H9 (cell line): ENCODE results near the gene TRANK1. TPM values are rescaled to one million over a fixed set of nuclear protein-coding genes. Genes with fewer than 3 reads are reported as not detected.

ENCODE experiments used
- DNase-seq: peaks from one replicate; pipeline ENCODE4 v3.0.0-alpha.2; 2017
- H2AFZ ChIP-seq: one replicate; pipeline ENCODE4 v1.6.1; 2013; ENCODE audit warnings: mild to moderate bottlenecking, low read length, control low read depth, moderate library complexity
- H2AK5ac ChIP-seq: 2 replicates; pipeline ENCODE4 v1.6.1; 2013; ENCODE audit warnings: low read length, control low read depth, mixed read lengths; ENCODE audit not compliant: insufficient read length
- H2BK120ac ChIP-seq: one replicate; pipeline ENCODE4 v1.6.1; 2013; ENCODE audit warnings: low read depth, mild to moderate bottlenecking, low read length, control low read depth, inconsistent platforms; ENCODE audit not compliant: poor library complexity, severe bottlenecking
- H2BK12ac ChIP-seq: 2 replicates; pipeline ENCODE4 v1.6.1; 2013; ENCODE audit warnings: low read length, control low read depth, mixed read lengths, low read depth; ENCODE audit not compliant: insufficient read length
- H2BK15ac ChIP-seq: 2 replicates; pipeline ENCODE4 v1.6.1; 2013; ENCODE audit warnings: low read depth, low read length, control low read depth
- H2BK20ac ChIP-seq: one replicate; pipeline ENCODE4 v1.6.1; 2013; ENCODE audit warnings: low read depth, mild to moderate bottlenecking, low read length, control low read depth, inconsistent platforms; ENCODE audit not compliant: poor library complexity, severe bottlenecking
- H2BK5ac ChIP-seq: 2 replicates; pipeline ENCODE4 v1.6.1; 2013; ENCODE audit warnings: low read length, control low read depth, mixed read lengths; ENCODE audit not compliant: insufficient read length
- H3K14ac ChIP-seq: 2 replicates; pipeline ENCODE4 v1.6.1; 2013; ENCODE audit warnings: low read length, control low read depth; ENCODE audit not compliant: insufficient read depth
- H3K18ac ChIP-seq: 2 replicates; pipeline ENCODE4 v1.6.1; 2013; ENCODE audit warnings: low read depth, mild to moderate bottlenecking, mixed read lengths, low read length, control low read depth; ENCODE audit not compliant: insufficient read length
- H3K23ac ChIP-seq: 2 replicates; pipeline ENCODE4 v1.6.1; 2013; ENCODE audit warnings: low read length, control low read depth, mixed read lengths, low read depth; ENCODE audit not compliant: insufficient read length
- H3K23me2 ChIP-seq: 2 replicates; pipeline ENCODE4 v1.6.1; 2013; ENCODE audit warnings: low read depth, mild to moderate bottlenecking, mixed read lengths, low read length, control low read depth; ENCODE audit not compliant: insufficient read length, poor library complexity, severe bottlenecking
- H3K27ac ChIP-seq: 2 replicates; pipeline ENCODE4 v1.5.1; 2013; ENCODE audit warnings: low read length, control low read depth, mixed read lengths, low read depth; ENCODE audit not compliant: insufficient read length
- H3K27me3 ChIP-seq: 2 replicates; pipeline ENCODE4 v1.6.1; 2013; ENCODE audit warnings: low read length, control low read depth, inconsistent platforms; ENCODE audit not compliant: insufficient read depth
- H3K4ac ChIP-seq: 2 replicates; pipeline ENCODE4 v1.6.1; 2013; ENCODE audit warnings: low read depth, mild to moderate bottlenecking, control low read depth, inconsistent platforms, low read length, moderate library complexity
- H3K4me1 ChIP-seq: 2 replicates; pipeline ENCODE4 v1.6.1; 2013; ENCODE audit warnings: low read length, control low read depth, inconsistent platforms; ENCODE audit not compliant: insufficient read depth
- H3K4me2 ChIP-seq: 2 replicates; pipeline ENCODE4 v1.6.1; 2013; ENCODE audit warnings: low read length, control low read depth, mixed read lengths; ENCODE audit not compliant: insufficient read length, insufficient read depth
- H3K56ac ChIP-seq: 2 replicates; pipeline ENCODE4 v1.6.1; 2013; ENCODE audit warnings: low read depth, mild to moderate bottlenecking, mixed read lengths, low read length, control low read depth; ENCODE audit not compliant: insufficient read length
- H3K79me1 ChIP-seq: 2 replicates; pipeline ENCODE4 v1.6.1; 2013; ENCODE audit warnings: low read depth, mild to moderate bottlenecking, moderate library complexity, low read length, control low read depth, inconsistent platforms; ENCODE audit not compliant: insufficient read depth, poor library complexity, severe bottlenecking
- H3K79me2 ChIP-seq: 2 replicates; pipeline ENCODE4 v1.6.1; 2013; ENCODE audit warnings: low read length, control low read depth, inconsistent platforms; ENCODE audit not compliant: insufficient read depth
- H3K9ac ChIP-seq: 2 replicates; pipeline ENCODE4 v1.6.1; 2013; ENCODE audit warnings: low read length, control low read depth, mixed read lengths; ENCODE audit not compliant: insufficient read length; ENCODE audit errors: extremely low read depth
- H3K9me3 ChIP-seq: one replicate; pipeline ENCODE4 v1.6.1; 2013; ENCODE audit warnings: low read depth, low read length, inconsistent platforms; ENCODE audit not compliant: control insufficient read depth
- H3T11ph ChIP-seq: one replicate; pipeline ENCODE4 v1.6.1; 2013; ENCODE audit warnings: mild to moderate bottlenecking, low read length, control low read depth, inconsistent platforms
- H4K20me1 ChIP-seq: one replicate; pipeline ENCODE4 v1.6.1; 2013; ENCODE audit not compliant: control insufficient read depth, insufficient read length, insufficient read depth
- H4K5ac ChIP-seq: 2 replicates; pipeline ENCODE4 v1.6.1; 2013; ENCODE audit warnings: low read depth, mild to moderate bottlenecking, mixed read lengths, low read length, control low read depth; ENCODE audit not compliant: insufficient read length
- H4K8ac ChIP-seq: replicated peaks from 2 replicates; pipeline ENCODE4 v1.6.1; 2013; ENCODE audit warnings: low read length, control low read depth, mixed read lengths, low read depth; ENCODE audit not compliant: insufficient read length
- H4K91ac ChIP-seq: 2 replicates; pipeline ENCODE4 v1.6.1; 2013; ENCODE audit warnings: low read depth, mild to moderate bottlenecking, moderate library complexity, mixed read lengths, low read length, control low read depth; ENCODE audit not compliant: insufficient read length
- H3K27ac Mint-ChIP-seq, 3 experiments: 2 replicates in 2 of 3; 3 replicates in 1 of 3; pipeline ENCODE4 v1.8.0; 2020 to 2021; ENCODE audit warnings: mixed read lengths in 3 of 3, mild to moderate bottlenecking in 1 of 3, moderate library complexity in 1 of 3
- H3K27me3 Mint-ChIP-seq: 2 replicates; pipeline ENCODE4 v1.8.0; 2021; ENCODE audit warnings: low read depth, mild to moderate bottlenecking, moderate library complexity, mixed read lengths
- H3K36me3 Mint-ChIP-seq, 3 experiments: 2 replicates in 2 of 3; 3 replicates in 1 of 3; pipeline ENCODE4 v1.8.0; 2020 to 2021; ENCODE audit warnings: low read depth in 3 of 3, mixed read lengths in 3 of 3; ENCODE audit not compliant: insufficient read depth in 1 of 3
- H3K4me1 Mint-ChIP-seq, 2 experiments: 2 replicates each; pipeline ENCODE4 v1.8.0; 2020; ENCODE audit warnings: mixed read lengths in 2 of 2
- H3K4me3 Mint-ChIP-seq, 2 experiments: 2 replicates in 1 of 2; 3 replicates in 1 of 2; pipeline ENCODE4 v1.8.0; 2020 to 2021; ENCODE audit warnings: mild to moderate bottlenecking in 2 of 2, mixed read lengths in 2 of 2, moderate library complexity in 1 of 2
- H3K9me3 Mint-ChIP-seq, 2 experiments: 2 replicates in 1 of 2; 3 replicates in 1 of 2; pipeline ENCODE4 v1.8.0; 2020; ENCODE audit warnings: mild to moderate bottlenecking in 2 of 2, mixed read lengths in 2 of 2, moderate library complexity in 1 of 2
- WGBS: extraction: QIAGEN DNeasy Blood & Tissue Kit; methylation state at CpG from one replicate; pipeline ENCODE4 v1.1.7; 2013; ENCODE audit warnings: missing lambda C conversion rate, low lambda C conversion rate, mixed read lengths; ENCODE audit not compliant: insufficient read length; ENCODE audit errors: extremely low coverage; 5-methylcytosine and 5-hydroxymethylcytosine counted together
- total RNA-seq: library from RNA; stranded (reverse); gene quantifications from 2 replicates; pipeline ENCODE4 v1.2.1, GENCODE V29; 2021
- TF ChIP-seq, protein P1 (sequence below): fragments of 200-600 bp; sonication (generic); conservative IDR thresholded peaks from 3 replicates; pipeline ENCODE4 v1.8.0; 2021; ENCODE audit warnings: antibody characterized with exemption, mild to moderate bottlenecking

Gene TRANK1
- total RNA-seq, 1 experiment from 2014 or later: 5.9 TPM

DNA sequence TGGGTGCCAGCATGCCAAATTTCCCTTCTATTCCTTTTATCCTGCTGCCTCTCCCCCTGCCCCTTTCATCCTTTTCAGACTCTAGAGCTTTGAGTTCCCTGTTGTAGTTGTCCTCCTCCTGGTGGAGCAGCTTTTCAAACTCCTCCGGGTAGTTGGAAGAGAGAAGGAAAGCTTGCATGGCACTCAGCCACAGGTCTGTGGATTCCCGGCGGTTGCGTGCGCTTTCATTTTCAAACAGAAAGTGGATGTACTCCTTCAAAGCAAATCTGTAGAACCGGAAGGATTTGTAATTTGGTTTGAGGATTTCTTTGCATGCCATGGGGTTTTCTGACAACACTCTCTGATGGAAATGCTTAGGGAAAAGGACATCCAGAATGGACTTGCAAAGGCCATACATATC lies 112.4 kb downstream of the TRANK1 start:
- no peak overlapping the region for H3K14ac ChIP-seq
- no peak overlapping the region for H4K5ac ChIP-seq
- no peak overlapping the region for H3K9ac ChIP-seq
- no peaks in the 10 kb centered on the region for H3K79me2 ChIP-seq
- no peak overlapping the region for H3K18ac ChIP-seq
- no peak overlapping the region for H2BK12ac ChIP-seq
- TF ChIP-seq, protein P1, sequence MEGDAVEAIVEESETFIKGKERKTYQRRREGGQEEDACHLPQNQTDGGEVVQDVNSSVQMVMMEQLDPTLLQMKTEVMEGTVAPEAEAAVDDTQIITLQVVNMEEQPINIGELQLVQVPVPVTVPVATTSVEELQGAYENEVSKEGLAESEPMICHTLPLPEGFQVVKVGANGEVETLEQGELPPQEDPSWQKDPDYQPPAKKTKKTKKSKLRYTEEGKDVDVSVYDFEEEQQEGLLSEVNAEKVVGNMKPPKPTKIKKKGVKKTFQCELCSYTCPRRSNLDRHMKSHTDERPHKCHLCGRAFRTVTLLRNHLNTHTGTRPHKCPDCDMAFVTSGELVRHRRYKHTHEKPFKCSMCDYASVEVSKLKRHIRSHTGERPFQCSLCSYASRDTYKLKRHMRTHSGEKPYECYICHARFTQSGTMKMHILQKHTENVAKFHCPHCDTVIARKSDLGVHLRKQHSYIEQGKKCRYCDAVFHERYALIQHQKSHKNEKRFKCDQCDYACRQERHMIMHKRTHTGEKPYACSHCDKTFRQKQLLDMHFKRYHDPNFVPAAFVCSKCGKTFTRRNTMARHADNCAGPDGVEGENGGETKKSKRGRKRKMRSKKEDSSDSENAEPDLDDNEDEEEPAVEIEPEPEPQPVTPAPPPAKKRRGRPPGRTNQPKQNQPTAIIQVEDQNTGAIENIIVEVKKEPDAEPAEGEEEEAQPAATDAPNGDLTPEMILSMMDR: no peak
- H4K8ac ChIP-seq: no peak overlapping the region
- H3K27me3 Mint-ChIP-seq: peaks cover 1% of the 10 kb centered on the region; the same call in 1 of the 2 replicates
- H3K27me3 ChIP-seq: no peaks in the 10 kb centered on the region
- no peaks in the 10 kb centered on the region for H4K20me1 ChIP-seq
- no peak overlapping the region for H3K4ac ChIP-seq
- H2AFZ ChIP-seq: no peak overlapping the region
- peaks cover 9 to 11% of the 10 kb centered on the region in 2 experiments for H3K4me1 Mint-ChIP-seq
- no peaks in the 10 kb centered on the region for H3K23me2 ChIP-seq
- H3K4me3 Mint-ChIP-seq: no peak overlapping the region
- no peaks in the 10 kb centered on the region for H3K9me3 Mint-ChIP-seq
- H2BK20ac ChIP-seq: no peak overlapping the region
- no peak overlapping the region for H4K91ac ChIP-seq
- H2BK15ac ChIP-seq: no peak overlapping the region
- no peaks in the 10 kb centered on the region for H3K4me1 ChIP-seq
- H3K23ac ChIP-seq: no peak overlapping the region
- H3K9me3 ChIP-seq: no peaks in the 10 kb centered on the region
- H3K36me3 Mint-ChIP-seq: peaks cover 0 to 19% (median 0%) of the 10 kb centered on the region in 3 experiments; a peak in 1 of 7 replicates
- no CpG with 5 or more reads among the region's 6 CpGs for WGBS
- H2AK5ac ChIP-seq: no peak overlapping the region
- no peak for DNase-seq
- H3K4me2 ChIP-seq: no peak overlapping the region
- H2BK120ac ChIP-seq: no peak overlapping the region
- no peak overlapping the region for H3K27ac Mint-ChIP-seq
- no peak overlapping the region for H3K56ac ChIP-seq
- no peaks in the 10 kb centered on the region for H3K79me1 ChIP-seq
- no peak overlapping the region for H3K27ac ChIP-seq
- no peak overlapping the region for H2BK5ac ChIP-seq
- no peak overlapping the region for H3T11ph ChIP-seq
